Islet precursor cell (in vitro differentiated cells): ENCODE results near the gene ACTR10.

Experiments used
- DNase-seq: peaks from one replicate; pipeline ENCODE4 v3.0.0-alpha.2; 2018

The ACTR10 gene

GRCh38 chr14:58199726-58200479 is at the start of gene ACTR10:
Gene ACTR10, plus strand, starts transcription at chr14:58200149. Its CDS starts 69 bp downstream, at chr14:58200218.
- DNase-seq = peak; percentile 91

GRCh38 chr14:58150243-58150805 is 49.6 kb upstream of the ACTR10 start:
- DNase-seq = no peak

GRCh38 chr14:58151133-58152013 is 48.6 kb upstream of the ACTR10 start:
- peak; percentile 73 for DNase-seq

- peak; percentile 95 for DNase-seq
Observed at GRCh38 chr14:58152014-58152857, 47.7 kb upstream of the ACTR10 start, which contains the start of gene ARMH4. Gene ARMH4, minus strand, starts transcription at chr14:58152213. Its CDS starts 12,855 bp downstream, at chr14:58139358.

- DNase-seq = no peak
Observed at GRCh38 chr14:58160561-58160960, 39.4 kb upstream of the ACTR10 start.

- peak; percentile 85 for DNase-seq
Observed at GRCh38 chr14:58166005-58166983, 33.7 kb upstream of the ACTR10 start.

GRCh38 chr14:58167057-58167456 is 32.9 kb upstream of the ACTR10 start:
- DNase-seq = no peak

- DNase-seq = no peak
Observed at GRCh38 chr14:58167891-58168290, 32.1 kb upstream of the ACTR10 start.

- peak; percentile 96 for DNase-seq
Observed at GRCh38 chr14:58171090-58171489, 28.9 kb upstream of the ACTR10 start.

- no peak for DNase-seq
Observed at GRCh38 chr14:58177125-58177524, 22.8 kb upstream of the ACTR10 start.

- no peak for DNase-seq
Observed at GRCh38 chr14:58189176-58189575, 10.8 kb upstream of the ACTR10 start.

GRCh38 chr14:58191763-58192601 is 8.0 kb upstream of the ACTR10 start:
- no peak for DNase-seq

GRCh38 chr14:58193542-58193941 is 6.4 kb upstream of the ACTR10 start:
- DNase-seq = no peak

- DNase-seq = no peak
Observed at GRCh38 chr14:58196198-58196597, 3.8 kb upstream of the ACTR10 start.

- DNase-seq = no peak
Observed at GRCh38 chr14:58198086-58198485, 1.9 kb upstream of the ACTR10 start.

GRCh38 chr14:58200480-58200841 is 512 bp downstream of the ACTR10 start:
- no peak for DNase-seq

- no peak for DNase-seq
Observed at GRCh38 chr14:58200846-58201245, 897 bp downstream of the ACTR10 start.

- DNase-seq = no peak
Observed at GRCh38 chr14:58213176-58213575, 13.2 kb downstream of the ACTR10 start.

GRCh38 chr14:58215191-58215914 is 15.4 kb downstream of the ACTR10 start:
- DNase-seq = no peak

GRCh38 chr14:58216544-58216943 is 16.6 kb downstream of the ACTR10 start:
- no peak for DNase-seq
